ENCODE data around the gene TP53TG5.

Gene TP53TG5

DNA sequence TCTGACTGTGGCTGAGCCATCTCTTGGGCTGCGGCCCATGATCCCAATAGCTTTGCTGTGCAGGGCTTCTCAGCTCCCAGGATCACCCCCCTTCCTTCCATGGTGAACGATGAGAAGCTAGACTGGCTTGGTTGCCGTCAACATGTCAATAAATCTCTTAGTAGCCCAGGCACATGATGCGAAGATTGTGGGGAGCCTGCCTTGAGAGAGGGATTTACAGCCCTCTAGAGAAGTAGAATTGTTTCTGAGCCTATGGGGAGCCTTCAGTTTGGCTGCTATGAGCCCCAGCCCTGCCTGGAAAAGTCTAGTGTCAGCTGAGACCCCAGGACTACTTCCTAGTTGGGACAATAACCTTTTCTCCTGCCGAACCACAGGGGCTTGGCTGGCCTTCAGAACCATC lies 34.5 kb upstream of the TP53TG5 start:
- Histone ChIP-seq H3K4me1 (ENCODE audit: control insufficient read depth, low read depth, low read length) (peaks cover 3% of the 10 kb centered on the region), H3K27ac (ENCODE audit: low read length) (no peak overlapping the region), H3K27me3 (ENCODE audit: control insufficient read depth, insufficient read depth, low read length) (peaks cover 4% of the 10 kb centered on the region), H3K9ac (ENCODE audit: low read length) (no peak overlapping the region), H3K4me3 (ENCODE audit: low read length) (no peak overlapping the region), H3K9me3 (ENCODE audit: control insufficient read depth, low read depth, low read length) (no peaks in the 10 kb centered on the region), H3K36me3 (ENCODE audit: control insufficient read depth, low read depth, low read length) (peaks cover 25% of the 10 kb centered on the region)

DNA sequence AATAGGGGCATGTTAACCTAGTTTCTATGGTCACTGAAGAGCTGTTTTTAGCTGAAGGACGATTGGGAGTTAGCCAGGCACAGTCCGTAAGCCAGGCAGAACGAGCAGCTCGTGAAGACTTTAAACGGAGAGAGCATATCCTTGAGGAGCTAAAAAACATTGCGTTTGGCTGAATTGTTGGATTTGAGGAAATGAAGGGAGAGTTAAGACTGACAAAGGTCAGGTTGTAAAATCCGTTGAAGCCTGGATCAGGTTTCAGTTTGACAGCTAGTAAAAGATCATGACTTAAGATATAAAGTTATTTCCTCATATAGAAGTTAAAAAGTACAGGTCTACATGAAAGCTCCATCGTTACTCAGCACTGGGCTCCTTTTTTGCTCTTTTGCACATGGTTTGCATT lies 32.8 kb upstream of the TP53TG5 start:
- H3K27me3 ChIP-seq (ENCODE audit: control insufficient read depth, insufficient read depth, low read length), result peaks cover 18% of the 10 kb centered on the region
- no peak overlapping the region for H3K4me3 ChIP-seq (ENCODE audit: low read length)
- H3K4me1 ChIP-seq (ENCODE audit: control insufficient read depth, low read depth, low read length), result peaks cover 3% of the 10 kb centered on the region
- H3K36me3 ChIP-seq (ENCODE audit: control insufficient read depth, low read depth, low read length), result peaks cover 25% of the 10 kb centered on the region
- H3K27ac ChIP-seq (ENCODE audit: low read length), result no peak overlapping the region
- no peaks in the 10 kb centered on the region for H3K9me3 ChIP-seq (ENCODE audit: control insufficient read depth, low read depth, low read length)
- H3K9ac ChIP-seq (ENCODE audit: low read length), result no peak overlapping the region

DNA sequence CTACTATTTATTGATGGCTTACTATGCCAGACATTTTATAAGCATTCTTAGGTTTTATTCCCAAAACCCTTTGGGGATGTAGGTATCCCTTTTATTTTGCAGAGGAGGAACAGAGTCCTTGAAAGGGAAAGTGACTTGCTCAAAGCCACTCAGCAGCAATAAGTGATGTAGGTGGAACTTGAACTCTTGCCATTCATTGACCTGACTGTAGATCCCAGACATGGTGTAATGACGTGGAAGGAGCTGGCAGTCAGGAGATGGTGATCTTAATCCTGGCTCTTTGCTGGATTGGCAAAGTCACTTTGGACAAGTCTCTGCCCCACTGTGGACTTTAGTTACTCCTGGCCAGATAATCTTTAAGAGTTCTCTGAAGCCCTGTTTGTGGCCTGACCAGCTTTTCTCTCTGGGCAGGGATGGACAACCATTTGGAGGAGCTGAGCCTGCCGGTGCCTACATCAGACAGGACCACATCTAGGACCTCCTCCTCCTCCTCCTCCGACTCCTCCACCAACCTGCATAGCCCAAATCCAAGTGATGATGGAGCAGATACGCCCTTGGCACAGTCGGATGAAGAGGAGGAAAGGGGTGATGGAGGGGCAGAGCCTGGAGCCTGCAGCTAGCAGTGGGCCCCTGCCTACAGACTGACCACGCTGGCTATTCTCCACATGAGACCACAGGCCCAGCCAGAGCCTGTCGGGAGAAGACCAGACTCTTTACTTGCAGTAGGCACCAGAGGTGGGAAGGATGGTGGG lies 31.6 kb upstream of the TP53TG5 start:
- no peak overlapping the region for H3K9ac ChIP-seq (ENCODE audit: low read length)

DNA sequence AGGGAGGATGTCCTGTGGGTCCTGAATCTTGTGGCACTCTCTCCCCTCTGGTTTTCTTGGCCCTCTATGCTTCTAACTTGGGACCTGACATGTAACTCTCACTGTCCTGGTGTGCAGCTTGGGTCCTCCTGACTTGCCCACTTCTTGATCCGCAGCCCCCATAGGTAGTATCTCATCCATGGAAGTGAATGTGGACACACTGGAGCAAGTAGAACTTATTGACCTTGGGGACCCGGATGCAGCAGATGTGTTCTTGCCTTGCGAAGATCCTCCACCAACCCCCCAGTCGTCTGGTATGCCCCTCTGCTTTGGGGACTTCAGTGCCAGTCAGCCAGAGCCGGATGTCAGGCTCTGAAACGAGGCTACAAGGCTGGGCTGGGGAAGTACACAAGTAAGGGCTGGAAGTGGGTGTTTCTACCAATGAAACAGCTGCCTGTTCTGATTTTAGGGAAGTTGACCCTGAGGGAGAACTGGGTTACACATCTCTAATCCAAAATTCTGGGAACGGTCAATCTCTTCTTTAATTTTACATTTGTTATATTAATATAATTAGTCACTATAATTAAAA lies 30.6 kb upstream of the TP53TG5 start:
- H3K9ac ChIP-seq (ENCODE audit: low read length), result no peak overlapping the region
- no peak overlapping the region for H3K4me3 ChIP-seq (ENCODE audit: low read length)
- H3K27ac ChIP-seq (ENCODE audit: low read length), result no peak overlapping the region
- no peaks in the 10 kb centered on the region for H3K9me3 ChIP-seq (ENCODE audit: control insufficient read depth, low read depth, low read length)
- H3K27me3 ChIP-seq (ENCODE audit: control insufficient read depth, insufficient read depth, low read length), result peaks cover 40% of the 10 kb centered on the region
- H3K4me1 ChIP-seq (ENCODE audit: control insufficient read depth, low read depth, low read length), result no peaks in the 10 kb centered on the region
- peaks cover 25% of the 10 kb centered on the region for H3K36me3 ChIP-seq (ENCODE audit: control insufficient read depth, low read depth, low read length)

More for the DNA sequence above, 31.6 kb upstream of the TP53TG5 start:
- Histone ChIP-seq H3K4me1 (ENCODE audit: control insufficient read depth, low read depth, low read length) (no peaks in the 10 kb centered on the region), H3K9me3 (ENCODE audit: control insufficient read depth, low read depth, low read length) (no peaks in the 10 kb centered on the region), H3K4me3 (ENCODE audit: low read length) (no peak overlapping the region), H3K27me3 (ENCODE audit: control insufficient read depth, insufficient read depth, low read length) (peaks cover 30% of the 10 kb centered on the region), H3K36me3 (ENCODE audit: control insufficient read depth, low read depth, low read length) (peaks cover 25% of the 10 kb centered on the region), H3K27ac (ENCODE audit: low read length) (no peak overlapping the region)

DNA sequence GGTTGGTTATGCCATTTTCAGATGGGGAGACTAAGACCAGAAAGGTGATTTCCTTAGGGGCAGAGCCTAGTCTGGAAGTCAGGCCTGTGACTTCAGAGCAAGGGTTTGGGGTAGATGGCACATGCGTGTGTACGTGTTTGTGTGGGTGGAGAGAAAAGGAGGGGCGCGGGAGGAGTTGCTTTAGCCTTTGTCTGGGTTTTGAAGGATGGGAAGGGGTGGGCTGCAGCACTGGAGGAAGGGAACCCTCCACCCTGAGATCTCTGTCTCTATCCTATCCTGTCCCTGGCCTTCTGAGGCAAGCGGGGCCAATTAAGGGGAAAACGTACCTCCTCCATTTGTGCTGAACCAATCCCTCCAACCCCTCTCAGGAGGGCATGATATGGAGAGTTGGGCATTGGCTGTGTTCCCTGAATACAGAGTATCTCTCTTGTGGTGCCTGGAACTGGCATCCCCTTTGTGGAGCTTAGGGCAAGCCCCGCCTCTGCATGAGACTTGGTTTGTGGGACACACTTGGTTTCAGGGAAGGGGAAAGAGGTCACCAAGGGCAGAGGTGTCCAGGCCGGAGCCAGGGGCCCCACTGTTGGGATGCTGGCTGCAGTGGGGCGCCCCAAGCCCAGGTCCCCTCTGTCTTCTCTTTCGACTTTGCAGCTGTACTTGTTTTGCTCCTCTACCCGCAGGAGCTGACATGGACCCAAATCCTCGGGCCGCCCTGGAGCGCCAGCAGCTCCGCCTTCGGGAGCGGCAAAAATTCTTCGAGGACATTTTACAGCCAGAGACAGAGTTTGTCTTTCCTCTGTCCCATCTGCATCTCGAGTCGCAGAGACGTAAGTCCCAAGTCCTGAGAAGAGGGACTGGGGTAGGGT lies 29.9 kb upstream of the TP53TG5 start, which contains the start of gene DBNDD2:
Gene DBNDD2, plus strand, starts transcription at position 507 of the 863 bp plus-strand sequence. Its CDS starts 179 bp downstream, at position 686.
- Histone ChIP-seq H3K9ac (ENCODE audit: low read length) (peak within 1 kb of the TSS; percentile 79), H3K36me3 (ENCODE audit: control insufficient read depth, low read depth, low read length) (peaks cover 25% of the 10 kb centered on the region), H3K9me3 (ENCODE audit: control insufficient read depth, low read depth, low read length) (no peaks in the 10 kb centered on the region), H3K27me3 (ENCODE audit: control insufficient read depth, insufficient read depth, low read length) (peaks cover 43% of the 10 kb centered on the region), H3K4me3 (ENCODE audit: low read length) (peak within 1 kb of the TSS; percentile 88), H3K27ac (ENCODE audit: low read length) (no peak within 1 kb of the TSS), H3K4me1 (ENCODE audit: control insufficient read depth, low read depth, low read length) (no peaks in the 10 kb centered on the region)

DNA sequence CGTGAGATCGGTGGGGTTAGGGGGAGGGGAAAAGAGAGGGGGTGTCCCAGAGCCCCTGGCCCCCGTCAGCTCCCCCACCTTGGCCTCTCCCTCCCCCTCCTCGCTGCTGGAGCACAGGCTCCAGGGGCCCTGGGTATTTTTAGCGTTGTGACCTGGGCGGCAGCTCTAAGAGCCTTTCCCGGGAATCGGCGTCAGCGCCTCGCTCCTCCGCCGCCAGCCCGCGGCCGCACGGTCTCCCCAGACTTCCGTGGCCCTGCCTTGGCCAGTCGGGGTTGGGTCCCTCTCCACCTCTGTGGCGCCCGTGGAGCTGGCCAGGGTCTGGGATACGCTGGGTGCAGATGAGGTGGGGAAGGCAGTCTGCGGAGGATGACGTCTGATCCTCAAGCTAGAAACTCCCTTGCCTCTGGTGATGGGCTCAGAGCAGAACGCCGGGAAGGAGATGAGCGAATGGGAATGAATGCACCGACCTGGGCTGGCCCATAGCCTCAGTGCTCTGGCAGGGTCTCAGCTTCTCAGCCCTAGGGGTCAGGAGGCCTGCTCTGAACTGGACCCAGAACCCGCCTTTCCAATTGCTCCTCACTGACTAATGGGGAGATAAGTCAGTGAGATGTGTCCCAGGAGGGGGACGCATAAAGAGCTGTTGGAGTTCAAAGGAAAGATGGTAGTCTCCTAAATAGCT lies 29.1 kb upstream of the TP53TG5 start:
- Histone ChIP-seq H3K27ac (ENCODE audit: low read length) (no peak overlapping the region), H3K9ac (ENCODE audit: low read length) (peak overlapping the region; percentile 79)

DNA sequence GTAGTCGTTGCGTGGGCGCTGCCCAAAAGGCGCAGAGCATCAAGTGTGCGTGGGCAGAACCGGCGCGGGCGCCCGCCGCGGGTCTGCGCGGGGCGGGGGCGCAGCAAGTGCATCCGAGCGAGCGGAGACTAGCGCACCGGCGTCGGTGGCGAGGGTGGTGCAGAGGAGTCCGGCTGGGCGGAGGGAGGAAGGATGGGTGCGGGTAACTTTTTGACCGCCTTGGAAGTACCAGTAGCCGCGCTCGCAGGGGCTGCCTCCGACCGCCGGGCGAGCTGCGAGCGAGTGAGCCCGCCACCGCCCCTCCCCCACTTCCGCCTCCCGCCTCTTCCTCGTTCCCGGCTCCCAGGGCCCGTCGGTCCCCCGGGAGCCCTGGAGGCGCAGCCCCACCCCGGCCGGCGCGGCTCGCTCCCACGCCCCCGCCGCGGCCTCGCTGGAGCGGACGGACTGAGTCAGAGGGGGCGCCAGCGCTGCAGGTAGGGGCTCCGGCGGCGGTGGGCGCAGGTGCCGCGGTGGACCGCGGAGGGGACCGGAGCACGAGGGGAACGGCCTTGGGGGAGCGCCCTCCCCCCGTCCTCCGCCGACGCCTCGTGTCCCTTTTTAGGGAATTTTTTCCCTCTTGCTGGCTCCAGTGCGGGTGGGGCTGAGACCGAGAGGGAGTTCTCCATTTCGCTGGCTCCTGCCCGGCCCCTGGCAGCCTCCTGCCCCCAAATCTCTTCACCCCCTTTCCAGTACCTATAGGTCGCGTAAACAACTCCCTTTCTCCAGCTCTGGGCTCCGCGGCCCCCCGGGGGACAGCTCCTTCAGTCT lies 28.3 kb upstream of the TP53TG5 start:
- Histone ChIP-seq H3K4me1 (ENCODE audit: control insufficient read depth, low read depth, low read length) (no peaks in the 10 kb centered on the region), H3K27me3 (ENCODE audit: control insufficient read depth, insufficient read depth, low read length) (peaks cover 43% of the 10 kb centered on the region), H3K9me3 (ENCODE audit: control insufficient read depth, low read depth, low read length) (no peaks in the 10 kb centered on the region), H3K36me3 (ENCODE audit: control insufficient read depth, low read depth, low read length) (peaks cover 25% of the 10 kb centered on the region), H3K4me3 (ENCODE audit: low read length) (peak overlapping the region; percentile 88), H3K9ac (ENCODE audit: low read length) (peak overlapping the region; percentile 79), H3K27ac (ENCODE audit: low read length) (no peak overlapping the region)

More for the DNA sequence above, 29.1 kb upstream of the TP53TG5 start:
- Histone ChIP-seq H3K4me1 (ENCODE audit: control insufficient read depth, low read depth, low read length) (no peaks in the 10 kb centered on the region), H3K36me3 (ENCODE audit: control insufficient read depth, low read depth, low read length) (peaks cover 25% of the 10 kb centered on the region), H3K4me3 (ENCODE audit: low read length) (peak overlapping the region; percentile 88), H3K27me3 (ENCODE audit: control insufficient read depth, insufficient read depth, low read length) (peaks cover 43% of the 10 kb centered on the region), H3K9me3 (ENCODE audit: control insufficient read depth, low read depth, low read length) (no peaks in the 10 kb centered on the region)

DNA sequence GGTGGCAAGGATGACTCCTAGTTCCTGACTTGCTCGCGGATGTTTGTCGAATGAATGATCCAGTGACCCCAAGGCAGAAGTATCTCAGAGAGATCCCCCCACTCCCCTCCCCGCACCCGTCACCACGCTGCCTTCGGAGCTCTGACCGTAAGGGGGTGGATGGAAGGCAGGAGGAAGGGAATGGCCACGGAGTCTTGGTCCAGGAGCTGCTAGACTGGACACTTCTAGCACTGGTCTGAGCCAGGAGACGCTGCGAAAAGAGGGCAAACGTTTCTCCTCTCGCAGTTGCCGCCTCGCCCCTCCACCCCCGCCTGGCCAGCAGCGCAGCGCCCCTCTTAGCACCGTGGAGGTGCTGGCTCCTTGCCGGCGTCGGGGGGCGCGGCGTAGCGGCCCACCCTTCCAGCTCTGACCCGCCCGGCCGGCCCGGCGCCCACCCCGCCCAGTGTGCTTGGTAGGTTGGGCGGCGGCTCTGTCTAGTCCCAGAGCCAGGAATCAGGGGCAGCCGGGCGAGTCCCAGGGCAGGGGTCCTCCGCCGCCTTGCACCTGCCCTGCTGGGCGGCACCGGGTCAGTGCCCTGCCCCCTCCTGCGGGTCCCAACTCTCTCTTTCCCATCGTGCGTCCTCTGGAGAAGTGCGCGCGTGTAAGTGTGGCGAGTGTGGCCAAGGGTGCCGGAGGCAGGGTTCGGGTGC lies 27.6 kb upstream of the TP53TG5 start:
- H3K36me3 ChIP-seq (ENCODE audit: control insufficient read depth, low read depth, low read length), result peaks cover 21% of the 10 kb centered on the region
- H3K27me3 ChIP-seq (ENCODE audit: control insufficient read depth, insufficient read depth, low read length), result peaks cover 43% of the 10 kb centered on the region
- H3K9ac ChIP-seq (ENCODE audit: low read length), result peak overlapping the region; percentile 79
- H3K4me3 ChIP-seq (ENCODE audit: low read length), result peak overlapping the region; percentile 88
- no peak overlapping the region for H3K27ac ChIP-seq (ENCODE audit: low read length)
- no peaks in the 10 kb centered on the region for H3K4me1 ChIP-seq (ENCODE audit: control insufficient read depth, low read depth, low read length)
- peaks cover 5% of the 10 kb centered on the region for H3K9me3 ChIP-seq (ENCODE audit: control insufficient read depth, low read depth, low read length)

DNA sequence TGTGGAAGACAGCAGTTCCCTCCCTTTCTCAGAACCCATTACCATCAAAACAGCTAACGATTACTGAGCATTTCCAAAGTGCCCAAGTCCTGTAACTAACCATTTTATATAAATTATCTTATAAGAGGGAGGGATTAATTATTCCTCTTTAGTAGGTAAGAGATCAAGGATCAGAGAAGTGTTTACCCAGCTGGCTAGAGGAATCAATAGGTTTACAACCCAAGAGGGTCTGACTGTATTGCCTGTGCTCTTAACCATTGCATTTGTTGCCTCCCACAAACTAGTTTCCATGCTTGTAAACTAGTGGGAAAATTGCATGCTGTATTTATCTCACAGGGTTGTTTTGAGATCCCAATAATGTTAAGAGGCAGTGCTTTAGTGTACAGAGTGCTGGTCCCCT lies 26.3 kb upstream of the TP53TG5 start:
- Histone ChIP-seq H3K4me1 (ENCODE audit: control insufficient read depth, low read depth, low read length) (no peaks in the 10 kb centered on the region), H3K27ac (ENCODE audit: low read length) (no peak overlapping the region), H3K27me3 (ENCODE audit: control insufficient read depth, insufficient read depth, low read length) (peaks cover 43% of the 10 kb centered on the region), H3K9ac (ENCODE audit: low read length) (no peak overlapping the region), H3K4me3 (ENCODE audit: low read length) (no peak overlapping the region), H3K36me3 (ENCODE audit: control insufficient read depth, low read depth, low read length) (peaks cover 9% of the 10 kb centered on the region), H3K9me3 (ENCODE audit: control insufficient read depth, low read depth, low read length) (peaks cover 12% of the 10 kb centered on the region)

DNA sequence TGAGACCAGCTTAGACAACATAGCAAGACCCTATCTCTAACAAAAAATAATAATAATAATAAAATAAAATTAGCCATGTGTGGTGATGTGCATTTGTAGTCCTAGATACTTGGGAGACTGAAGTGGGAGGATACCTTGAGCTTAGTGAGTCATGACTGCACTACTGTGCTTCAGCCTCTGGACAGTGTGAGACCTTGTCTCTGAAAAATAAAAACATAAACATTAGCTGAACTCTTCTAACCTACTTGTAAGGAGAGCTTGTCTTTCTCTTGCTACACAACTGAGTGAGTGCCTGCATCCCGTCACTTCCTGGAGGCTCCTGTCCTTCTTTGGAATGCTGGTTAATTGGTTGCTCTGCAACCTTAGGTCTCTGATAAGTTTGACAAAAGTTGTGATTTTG lies 24.8 kb upstream of the TP53TG5 start:
- Histone ChIP-seq H3K27ac (ENCODE audit: low read length) (no peak overlapping the region), H3K4me1 (ENCODE audit: control insufficient read depth, low read depth, low read length) (no peaks in the 10 kb centered on the region), H3K4me3 (ENCODE audit: low read length) (no peak overlapping the region), H3K9me3 (ENCODE audit: control insufficient read depth, low read depth, low read length) (peaks cover 12% of the 10 kb centered on the region), H3K9ac (ENCODE audit: low read length) (no peak overlapping the region), H3K27me3 (ENCODE audit: control insufficient read depth, insufficient read depth, low read length) (peaks cover 42% of the 10 kb centered on the region), H3K36me3 (ENCODE audit: control insufficient read depth, low read depth, low read length) (no peaks in the 10 kb centered on the region)
